ENCODE results near the gene ATP13A5.

DNA sequence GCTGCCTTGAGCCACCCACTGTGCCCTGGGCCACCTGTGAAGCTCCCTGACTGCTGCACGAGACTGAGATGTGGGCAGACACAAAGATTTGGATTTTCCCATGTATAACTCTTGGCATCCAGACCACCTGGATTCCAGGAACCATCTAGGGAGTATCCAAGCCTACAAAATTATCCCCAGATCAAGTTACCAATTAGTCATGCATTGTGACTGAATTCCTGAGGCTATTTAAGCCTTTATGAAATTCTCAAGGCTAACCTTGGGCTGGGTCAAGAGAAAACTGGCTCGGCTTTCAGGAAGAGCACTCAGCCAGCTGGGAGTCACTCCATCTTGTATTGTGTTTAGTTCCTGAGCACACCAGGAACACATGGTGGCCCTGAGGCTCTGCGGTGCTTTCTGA is 13.3 kb upstream of the ATP13A5 start:
- TF ChIP-seq POLR2AphosphoS5 (IDR thresholded peaks at IDR 0.05) = no peak
- TF ChIP-seq, protein P1, sequence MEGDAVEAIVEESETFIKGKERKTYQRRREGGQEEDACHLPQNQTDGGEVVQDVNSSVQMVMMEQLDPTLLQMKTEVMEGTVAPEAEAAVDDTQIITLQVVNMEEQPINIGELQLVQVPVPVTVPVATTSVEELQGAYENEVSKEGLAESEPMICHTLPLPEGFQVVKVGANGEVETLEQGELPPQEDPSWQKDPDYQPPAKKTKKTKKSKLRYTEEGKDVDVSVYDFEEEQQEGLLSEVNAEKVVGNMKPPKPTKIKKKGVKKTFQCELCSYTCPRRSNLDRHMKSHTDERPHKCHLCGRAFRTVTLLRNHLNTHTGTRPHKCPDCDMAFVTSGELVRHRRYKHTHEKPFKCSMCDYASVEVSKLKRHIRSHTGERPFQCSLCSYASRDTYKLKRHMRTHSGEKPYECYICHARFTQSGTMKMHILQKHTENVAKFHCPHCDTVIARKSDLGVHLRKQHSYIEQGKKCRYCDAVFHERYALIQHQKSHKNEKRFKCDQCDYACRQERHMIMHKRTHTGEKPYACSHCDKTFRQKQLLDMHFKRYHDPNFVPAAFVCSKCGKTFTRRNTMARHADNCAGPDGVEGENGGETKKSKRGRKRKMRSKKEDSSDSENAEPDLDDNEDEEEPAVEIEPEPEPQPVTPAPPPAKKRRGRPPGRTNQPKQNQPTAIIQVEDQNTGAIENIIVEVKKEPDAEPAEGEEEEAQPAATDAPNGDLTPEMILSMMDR (IDR thresholded peaks at IDR 0.05) = no peak
